K562 (cell line): ENCODE data around the gene RASGEF1C. TPM values are rescaled to one million over a fixed set of nuclear protein-coding genes. Genes with fewer than 3 reads are reported as not detected.

Experiments used
- DMBX1 ChIP-seq: fragments of 250-450 bp; sonication (Bioruptor Pico); IDR thresholded peaks from 2 replicates; pipeline ENCODE4 v1.8.0; 2022; ENCODE audit warnings: inconsistent platforms, mild to moderate bottlenecking, moderate library complexity, borderline replicate concordance
- ERF ChIP-seq: fragments of 450-650 bp; formaldehyde crosslinking; IDR thresholded peaks from 2 replicates; pipeline ENCODE4 v1.4.0; 2020; ENCODE audit warnings: mild to moderate bottlenecking, mixed read lengths
- PHTF2 ChIP-seq: fragments of 250-450 bp; sonication (Bioruptor Pico); IDR thresholded peaks from 2 replicates; pipeline ENCODE4 v1.5.0; 2021; ENCODE audit warnings: mild to moderate bottlenecking
- polyA plus RNA-seq, 8 experiments: library from polyadenylated mRNA; depleted of rRNA in 4 of 8; stranded (reverse) in 5 of 8; unstranded in 3 of 8; fragments of >200 nt; fragmentation: Nextera tagmentation in 2 of 8; fragmentation: Illumina TruSeq in 1 of 8; extraction: Ambion mirVana in 2 of 8; extraction: Trizol in 1 of 8; gene quantifications; 2 replicates each; pipeline versions ENCODE4 v1.2.1 to v1.2.3, GENCODE V29; 2011 to 2014; ENCODE audit warnings: inconsistent platforms in 1 of 8, missing spikeins in 1 of 8
- total RNA-seq, 7 experiments: library from RNA; depleted of rRNA in 6 of 7; stranded (reverse); fragments of >200 nt in 6 of 7; fragmentation: Illumina TruSeq in 2 of 7; extraction: Trizol in 2 of 7; gene quantifications; 2 replicates each; pipeline versions ENCODE4 v1.2.1 to v1.2.3, GENCODE V29; 2011 to 2021; ENCODE audit warnings: low replicate concordance in 1 of 7
- TF ChIP-seq, protein P1 (sequence below): fragments of 200-600 bp; sonication (generic); IDR thresholded peaks from one replicate; pipeline ENCODE4 v1.6.1; 2012; ENCODE audit warnings: mild to moderate bottlenecking, low read depth, low read length, inconsistent platforms
- TF ChIP-seq, protein P2 (sequence below): fragments of 150-350 bp; conservative IDR thresholded peaks from 2 replicates; pipeline ENCODE4 v1.6.1; 2014; ENCODE audit warnings: low read length
- TF ChIP-seq, protein P3 (sequence below): conservative IDR thresholded peaks from 2 replicates; pipeline ENCODE4 v1.6.1; 2011; ENCODE audit warnings: low read depth, mild to moderate bottlenecking, low read length; ENCODE audit not compliant: control insufficient read depth
- TF ChIP-seq, protein P4 (sequence below), 3 experiments: fragments of 200-800 bp in 1 of 3; sonication (Bioruptor generic) in 1 of 3; sonication (generic) in 1 of 3; formaldehyde crosslinking in 1 of 3; IDR thresholded peaks; 2 replicates each; pipeline versions ENCODE4 v1.6.1 to v1.8.0; 2016 to 2022; ENCODE audit warnings: mild to moderate bottlenecking in 2 of 3, missing compliant biosample characterization in 2 of 3, missing genetic modification characterization in 2 of 3, missing genetic modification reagents in 1 of 3

RASGEF1C gene
- total and polyA plus RNA-seq, 9 of the 15 experiments (the other 6 are each of a cell fraction or from before 2014, with no cell fraction given), result 0.04 to 1.1 (median 0.21) TPM; not detected in 4

DNA sequence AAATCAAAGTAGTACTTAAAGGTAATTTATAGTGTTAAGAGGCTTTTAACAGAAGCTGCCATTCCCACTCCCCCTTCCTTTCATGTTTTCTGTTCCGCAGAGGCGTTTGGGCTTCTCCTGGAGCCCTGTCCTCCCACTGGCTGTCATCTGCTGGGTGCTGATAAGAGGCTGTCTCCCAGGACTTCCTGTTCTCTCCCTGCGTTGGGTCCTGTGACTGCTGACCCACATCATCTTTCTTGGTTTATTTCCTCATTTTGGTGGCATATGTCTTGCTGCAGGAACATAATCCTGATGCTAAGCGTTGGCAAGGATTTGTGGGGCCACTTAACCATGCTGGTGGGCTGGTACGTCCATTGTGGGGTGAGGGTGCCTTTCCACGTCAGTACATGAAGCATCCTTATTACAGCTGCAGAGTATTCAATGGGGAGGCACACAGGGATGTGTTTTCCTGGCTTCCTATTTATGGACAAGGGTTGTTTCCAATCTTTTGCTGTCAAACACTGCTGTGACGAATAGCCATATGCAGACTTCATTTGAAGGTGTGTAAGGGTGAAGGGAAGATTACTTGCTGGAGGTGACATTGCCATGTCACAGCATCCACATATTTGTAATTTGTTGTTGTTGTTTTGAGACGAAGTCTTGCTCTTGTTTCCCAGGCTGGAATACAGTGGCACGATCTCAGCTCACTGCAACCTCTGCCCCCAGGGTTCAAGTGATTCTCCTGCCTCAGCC lies 115.2 kb downstream of the RASGEF1C start (continued):
- TF ChIP-seq, protein P1, sequence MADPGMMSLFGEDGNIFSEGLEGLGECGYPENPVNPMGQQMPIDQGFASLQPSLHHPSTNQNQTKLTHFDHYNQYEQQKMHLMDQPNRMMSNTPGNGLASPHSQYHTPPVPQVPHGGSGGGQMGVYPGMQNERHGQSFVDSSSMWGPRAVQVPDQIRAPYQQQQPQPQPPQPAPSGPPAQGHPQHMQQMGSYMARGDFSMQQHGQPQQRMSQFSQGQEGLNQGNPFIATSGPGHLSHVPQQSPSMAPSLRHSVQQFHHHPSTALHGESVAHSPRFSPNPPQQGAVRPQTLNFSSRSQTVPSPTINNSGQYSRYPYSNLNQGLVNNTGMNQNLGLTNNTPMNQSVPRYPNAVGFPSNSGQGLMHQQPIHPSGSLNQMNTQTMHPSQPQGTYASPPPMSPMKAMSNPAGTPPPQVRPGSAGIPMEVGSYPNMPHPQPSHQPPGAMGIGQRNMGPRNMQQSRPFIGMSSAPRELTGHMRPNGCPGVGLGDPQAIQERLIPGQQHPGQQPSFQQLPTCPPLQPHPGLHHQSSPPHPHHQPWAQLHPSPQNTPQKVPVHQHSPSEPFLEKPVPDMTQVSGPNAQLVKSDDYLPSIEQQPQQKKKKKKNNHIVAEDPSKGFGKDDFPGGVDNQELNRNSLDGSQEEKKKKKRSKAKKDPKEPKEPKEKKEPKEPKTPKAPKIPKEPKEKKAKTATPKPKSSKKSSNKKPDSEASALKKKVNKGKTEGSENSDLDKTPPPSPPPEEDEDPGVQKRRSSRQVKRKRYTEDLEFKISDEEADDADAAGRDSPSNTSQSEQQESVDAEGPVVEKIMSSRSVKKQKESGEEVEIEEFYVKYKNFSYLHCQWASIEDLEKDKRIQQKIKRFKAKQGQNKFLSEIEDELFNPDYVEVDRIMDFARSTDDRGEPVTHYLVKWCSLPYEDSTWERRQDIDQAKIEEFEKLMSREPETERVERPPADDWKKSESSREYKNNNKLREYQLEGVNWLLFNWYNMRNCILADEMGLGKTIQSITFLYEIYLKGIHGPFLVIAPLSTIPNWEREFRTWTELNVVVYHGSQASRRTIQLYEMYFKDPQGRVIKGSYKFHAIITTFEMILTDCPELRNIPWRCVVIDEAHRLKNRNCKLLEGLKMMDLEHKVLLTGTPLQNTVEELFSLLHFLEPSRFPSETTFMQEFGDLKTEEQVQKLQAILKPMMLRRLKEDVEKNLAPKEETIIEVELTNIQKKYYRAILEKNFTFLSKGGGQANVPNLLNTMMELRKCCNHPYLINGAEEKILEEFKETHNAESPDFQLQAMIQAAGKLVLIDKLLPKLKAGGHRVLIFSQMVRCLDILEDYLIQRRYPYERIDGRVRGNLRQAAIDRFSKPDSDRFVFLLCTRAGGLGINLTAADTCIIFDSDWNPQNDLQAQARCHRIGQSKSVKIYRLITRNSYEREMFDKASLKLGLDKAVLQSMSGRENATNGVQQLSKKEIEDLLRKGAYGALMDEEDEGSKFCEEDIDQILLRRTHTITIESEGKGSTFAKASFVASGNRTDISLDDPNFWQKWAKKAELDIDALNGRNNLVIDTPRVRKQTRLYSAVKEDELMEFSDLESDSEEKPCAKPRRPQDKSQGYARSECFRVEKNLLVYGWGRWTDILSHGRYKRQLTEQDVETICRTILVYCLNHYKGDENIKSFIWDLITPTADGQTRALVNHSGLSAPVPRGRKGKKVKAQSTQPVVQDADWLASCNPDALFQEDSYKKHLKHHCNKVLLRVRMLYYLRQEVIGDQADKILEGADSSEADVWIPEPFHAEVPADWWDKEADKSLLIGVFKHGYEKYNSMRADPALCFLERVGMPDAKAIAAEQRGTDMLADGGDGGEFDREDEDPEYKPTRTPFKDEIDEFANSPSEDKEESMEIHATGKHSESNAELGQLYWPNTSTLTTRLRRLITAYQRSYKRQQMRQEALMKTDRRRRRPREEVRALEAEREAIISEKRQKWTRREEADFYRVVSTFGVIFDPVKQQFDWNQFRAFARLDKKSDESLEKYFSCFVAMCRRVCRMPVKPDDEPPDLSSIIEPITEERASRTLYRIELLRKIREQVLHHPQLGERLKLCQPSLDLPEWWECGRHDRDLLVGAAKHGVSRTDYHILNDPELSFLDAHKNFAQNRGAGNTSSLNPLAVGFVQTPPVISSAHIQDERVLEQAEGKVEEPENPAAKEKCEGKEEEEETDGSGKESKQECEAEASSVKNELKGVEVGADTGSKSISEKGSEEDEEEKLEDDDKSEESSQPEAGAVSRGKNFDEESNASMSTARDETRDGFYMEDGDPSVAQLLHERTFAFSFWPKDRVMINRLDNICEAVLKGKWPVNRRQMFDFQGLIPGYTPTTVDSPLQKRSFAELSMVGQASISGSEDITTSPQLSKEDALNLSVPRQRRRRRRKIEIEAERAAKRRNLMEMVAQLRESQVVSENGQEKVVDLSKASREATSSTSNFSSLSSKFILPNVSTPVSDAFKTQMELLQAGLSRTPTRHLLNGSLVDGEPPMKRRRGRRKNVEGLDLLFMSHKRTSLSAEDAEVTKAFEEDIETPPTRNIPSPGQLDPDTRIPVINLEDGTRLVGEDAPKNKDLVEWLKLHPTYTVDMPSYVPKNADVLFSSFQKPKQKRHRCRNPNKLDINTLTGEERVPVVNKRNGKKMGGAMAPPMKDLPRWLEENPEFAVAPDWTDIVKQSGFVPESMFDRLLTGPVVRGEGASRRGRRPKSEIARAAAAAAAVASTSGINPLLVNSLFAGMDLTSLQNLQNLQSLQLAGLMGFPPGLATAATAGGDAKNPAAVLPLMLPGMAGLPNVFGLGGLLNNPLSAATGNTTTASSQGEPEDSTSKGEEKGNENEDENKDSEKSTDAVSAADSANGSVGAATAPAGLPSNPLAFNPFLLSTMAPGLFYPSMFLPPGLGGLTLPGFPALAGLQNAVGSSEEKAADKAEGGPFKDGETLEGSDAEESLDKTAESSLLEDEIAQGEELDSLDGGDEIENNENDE, result no peak
- TF ChIP-seq PHTF2 (CRISPR knock-in tag), result no peak
- TF ChIP-seq, protein P2, sequence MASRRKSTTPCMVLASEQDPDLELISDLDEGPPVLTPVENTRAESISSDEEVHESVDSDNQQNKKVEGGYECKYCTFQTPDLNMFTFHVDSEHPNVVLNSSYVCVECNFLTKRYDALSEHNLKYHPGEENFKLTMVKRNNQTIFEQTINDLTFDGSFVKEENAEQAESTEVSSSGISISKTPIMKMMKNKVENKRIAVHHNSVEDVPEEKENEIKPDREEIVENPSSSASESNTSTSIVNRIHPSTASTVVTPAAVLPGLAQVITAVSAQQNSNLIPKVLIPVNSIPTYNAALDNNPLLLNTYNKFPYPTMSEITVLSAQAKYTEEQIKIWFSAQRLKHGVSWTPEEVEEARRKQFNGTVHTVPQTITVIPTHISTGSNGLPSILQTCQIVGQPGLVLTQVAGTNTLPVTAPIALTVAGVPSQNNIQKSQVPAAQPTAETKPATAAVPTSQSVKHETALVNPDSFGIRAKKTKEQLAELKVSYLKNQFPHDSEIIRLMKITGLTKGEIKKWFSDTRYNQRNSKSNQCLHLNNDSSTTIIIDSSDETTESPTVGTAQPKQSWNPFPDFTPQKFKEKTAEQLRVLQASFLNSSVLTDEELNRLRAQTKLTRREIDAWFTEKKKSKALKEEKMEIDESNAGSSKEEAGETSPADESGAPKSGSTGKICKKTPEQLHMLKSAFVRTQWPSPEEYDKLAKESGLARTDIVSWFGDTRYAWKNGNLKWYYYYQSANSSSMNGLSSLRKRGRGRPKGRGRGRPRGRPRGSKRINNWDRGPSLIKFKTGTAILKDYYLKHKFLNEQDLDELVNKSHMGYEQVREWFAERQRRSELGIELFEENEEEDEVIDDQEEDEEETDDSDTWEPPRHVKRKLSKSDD, result no peak
- peak; percentile 81; the same call in 1 of the 2 replicates for TF ChIP-seq DMBX1 (CRISPR knock-in tag)
- TF ChIP-seq, protein P3, sequence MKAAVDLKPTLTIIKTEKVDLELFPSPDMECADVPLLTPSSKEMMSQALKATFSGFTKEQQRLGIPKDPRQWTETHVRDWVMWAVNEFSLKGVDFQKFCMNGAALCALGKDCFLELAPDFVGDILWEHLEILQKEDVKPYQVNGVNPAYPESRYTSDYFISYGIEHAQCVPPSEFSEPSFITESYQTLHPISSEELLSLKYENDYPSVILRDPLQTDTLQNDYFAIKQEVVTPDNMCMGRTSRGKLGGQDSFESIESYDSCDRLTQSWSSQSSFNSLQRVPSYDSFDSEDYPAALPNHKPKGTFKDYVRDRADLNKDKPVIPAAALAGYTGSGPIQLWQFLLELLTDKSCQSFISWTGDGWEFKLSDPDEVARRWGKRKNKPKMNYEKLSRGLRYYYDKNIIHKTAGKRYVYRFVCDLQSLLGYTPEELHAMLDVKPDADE, result peak; percentile 86
- 0 out of 2 replicates have a peak, but pooled peaks have one; percentile 25 for TF ChIP-seq ERF (CRISPR knock-in tag)
- TF ChIP-seq, protein P4, sequence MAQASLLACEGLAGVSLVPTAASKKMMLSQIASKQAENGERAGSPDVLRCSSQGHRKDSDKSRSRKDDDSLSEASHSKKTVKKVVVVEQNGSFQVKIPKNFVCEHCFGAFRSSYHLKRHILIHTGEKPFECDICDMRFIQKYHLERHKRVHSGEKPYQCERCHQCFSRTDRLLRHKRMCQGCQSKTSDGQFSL (CRISPR knock-in tag; IDR thresholded peaks at IDR 0.05), result no peak
- TF ChIP-seq, protein P4 (tag; IDR thresholded peaks at IDR 0.05), result peak in 1 of 2 experiments; percentile 32; a peak in 1 of 4 replicates
